ENCODE measurements around the gene TAOK1.

- no peak for TF ChIP-seq CTCF (IDR thresholded peaks at IDR 0.05; ENCODE audit: poor library complexity)
- TF ChIP-seq EZH2 (IDR thresholded peaks at IDR 0.05; ENCODE audit: borderline replicate concordance) = no peak
- TF ChIP-seq EZH2phosphoT487 (IDR thresholded peaks at IDR 0.05; ENCODE audit: low read depth, severe bottlenecking, unreplicated experiment) = no peak
Measured at GRCh38 chr17:29514792-29515191, 124.6 kb downstream of the TAOK1 start.

All from hepatocyte (in vitro differentiated cells).